ENCODE data around the gene SDSL. TPM values are rescaled to one million over a fixed set of nuclear protein-coding genes. Genes with fewer than 3 reads are reported as not detected.

Gene SDSL, protein sequence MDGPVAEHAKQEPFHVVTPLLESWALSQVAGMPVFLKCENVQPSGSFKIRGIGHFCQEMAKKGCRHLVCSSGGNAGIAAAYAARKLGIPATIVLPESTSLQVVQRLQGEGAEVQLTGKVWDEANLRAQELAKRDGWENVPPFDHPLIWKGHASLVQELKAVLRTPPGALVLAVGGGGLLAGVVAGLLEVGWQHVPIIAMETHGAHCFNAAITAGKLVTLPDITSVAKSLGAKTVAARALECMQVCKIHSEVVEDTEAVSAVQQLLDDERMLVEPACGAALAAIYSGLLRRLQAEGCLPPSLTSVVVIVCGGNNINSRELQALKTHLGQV
- total RNA-seq = 5.3 and 8.6 TPM in 2 replicates

DNA sequence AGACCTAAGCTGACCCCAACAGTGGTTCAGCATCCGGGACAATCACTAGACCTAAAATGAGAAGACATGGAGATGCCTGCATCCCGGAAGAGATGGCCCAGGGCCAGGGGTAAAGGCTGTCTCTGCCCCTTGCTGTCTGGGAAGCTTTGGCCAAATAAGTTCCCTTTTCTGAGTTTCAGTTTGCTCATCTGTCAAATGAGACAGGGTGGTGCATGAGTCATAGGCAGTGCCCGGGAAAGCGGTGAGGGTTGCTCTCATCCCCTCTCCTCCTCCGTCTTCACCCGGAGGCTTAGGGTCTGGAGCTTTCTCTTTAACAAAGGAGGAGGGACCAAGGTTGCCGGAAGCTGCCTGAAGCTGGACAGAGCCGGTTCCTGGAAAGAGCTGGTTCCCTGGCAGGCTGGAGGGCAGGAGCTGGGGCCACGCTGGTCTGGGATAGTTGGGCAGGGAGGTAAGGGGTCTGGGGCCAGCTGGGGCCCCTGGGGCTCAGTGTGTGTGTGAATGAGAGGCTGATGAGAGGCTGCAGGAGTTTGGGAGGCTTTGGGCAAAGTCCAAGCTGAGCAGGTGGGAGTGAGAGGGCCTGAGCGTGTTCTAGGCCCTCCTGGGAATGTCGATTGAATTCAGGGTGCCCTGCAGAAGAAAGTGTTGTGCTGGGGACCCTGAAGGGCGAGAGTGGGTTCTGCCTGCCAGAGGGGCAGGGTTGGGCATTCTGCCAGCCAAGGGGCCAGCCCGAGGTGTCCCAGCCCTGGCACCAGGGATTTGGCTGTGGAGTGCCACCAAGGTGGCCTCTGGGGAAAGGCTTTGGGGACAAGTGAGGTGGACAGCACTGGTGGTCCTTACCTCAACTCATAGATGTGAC lies at the start of gene SDSL:
Gene SDSL, plus strand, starts transcription at position 351 of the 856 bp plus-strand sequence. CDS start 5,603 bp downstream, outside the sequence.

DNA sequence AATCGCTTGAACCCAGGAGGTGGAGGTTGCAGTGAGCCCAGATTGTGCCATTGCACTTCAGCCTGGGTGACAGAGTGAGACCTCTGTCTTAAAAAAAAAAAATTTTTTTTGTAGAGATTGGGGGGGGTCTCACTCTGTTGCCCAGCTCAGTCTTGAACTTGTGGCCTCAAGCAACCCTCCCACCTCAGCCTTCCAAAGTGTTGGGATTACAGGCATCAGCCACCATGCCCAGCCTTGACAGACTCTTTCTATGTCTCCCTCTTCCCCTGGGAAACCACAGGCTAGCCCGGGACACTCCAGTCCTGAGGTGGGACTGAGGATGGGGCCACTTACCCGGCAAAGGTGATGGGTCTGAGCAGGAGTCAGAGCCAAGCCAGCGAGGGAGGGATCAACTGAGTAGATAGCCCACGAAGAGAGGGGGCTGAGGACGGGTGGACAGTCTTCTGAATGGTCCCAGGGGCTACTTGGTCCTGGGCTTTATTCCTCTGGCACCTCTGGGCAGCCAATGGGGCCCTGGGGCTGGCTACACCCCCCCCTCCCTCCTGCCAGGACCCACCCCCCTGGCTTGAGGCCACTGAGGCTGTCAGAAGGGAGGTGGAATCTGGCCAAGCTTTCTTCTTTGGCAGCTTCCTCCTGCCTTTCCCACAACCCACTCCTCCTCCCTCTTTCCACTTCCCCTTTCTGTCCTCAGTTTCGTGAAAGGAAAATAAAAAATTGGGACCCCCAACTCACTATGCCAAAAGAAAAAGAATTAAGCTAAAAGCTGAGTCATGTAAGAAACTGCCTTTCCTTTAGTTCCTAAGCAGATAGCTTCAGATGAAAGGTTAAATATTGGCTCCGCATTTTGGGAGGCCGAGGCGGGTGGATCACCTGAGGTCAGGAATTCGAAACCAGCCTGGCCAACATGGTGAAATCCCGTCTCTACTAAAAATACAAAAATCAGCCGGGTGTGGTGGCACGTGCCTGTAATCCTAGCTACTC lies 18.5 kb upstream of the SDSL start, which contains the start of gene SDS:
Gene SDS, minus strand, starts transcription at position 453 of the 981 bp plus-strand sequence. CDS start 4,179 bp downstream, outside the sequence.

DNA sequence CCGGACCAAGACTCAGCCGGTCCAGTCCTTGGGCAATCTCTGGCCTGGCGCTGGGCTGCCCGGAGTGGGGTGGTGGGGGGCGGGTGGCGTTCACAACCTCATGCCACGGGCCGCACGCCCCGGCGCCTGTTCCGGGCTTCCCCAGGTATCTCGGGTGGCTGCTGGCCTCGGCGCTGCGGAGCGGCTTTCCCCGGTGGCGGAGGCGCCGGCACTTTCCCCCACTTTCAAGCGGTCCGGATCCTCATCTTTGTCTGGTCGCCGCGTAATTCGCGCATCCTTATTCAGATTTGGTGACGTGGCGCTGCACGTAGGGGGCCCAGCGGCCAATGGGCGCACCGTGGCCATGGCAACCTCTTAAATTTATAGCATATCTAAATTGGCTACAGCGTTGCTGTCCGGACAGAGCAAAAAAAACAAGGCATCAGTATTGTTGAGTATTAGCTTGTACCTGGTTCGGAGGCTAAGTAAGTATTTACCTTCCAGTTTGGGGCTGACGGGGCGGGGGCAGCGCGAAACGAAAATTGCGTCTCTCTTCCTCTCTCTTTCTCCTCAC lies 49.5 kb downstream of the SDSL start, which contains the start of gene LHX5:
Gene LHX5, minus strand, starts transcription at position 253 of the 553 bp plus-strand sequence. CDS start 373 bp downstream, outside the sequence.

Other genes with a start within 250 kb of the SDSL start
- 87.4 and 108 TPM in 2 replicates for gene DDX54, start 236.9 kb upstream of the SDSL start, total RNA-seq
- gene RITA1, start 236.7 kb upstream of the SDSL start, total RNA-seq = 24.5 and 34.9 TPM in 2 replicates
- 16.7 and 19.0 TPM in 2 replicates for gene TPCN1, start 200.9 kb upstream of the SDSL start, total RNA-seq
- gene SLC8B1, start 87.3 kb upstream of the SDSL start, total RNA-seq = 23.0 and 41.8 TPM in 2 replicates
- 33.5 and 38.3 TPM in 2 replicates for gene PLBD2, start 63.8 kb upstream of the SDSL start, total RNA-seq
- not detected in 2 replicates for gene SDS, start 18.5 kb upstream of the SDSL start, total RNA-seq
- gene LHX5, start 49.5 kb downstream of the SDSL start, total RNA-seq = not detected in 2 replicates